GM06990 (cell line): ENCODE results near the gene LAMA5.

Experiments used
- DNase-seq: peaks from one replicate; pipeline ENCODE4 v3.0.0-alpha.2; 2011; ENCODE audit not compliant: insufficient read length; ENCODE audit errors: extremely low read depth
- H3K27me3 ChIP-seq: replicated peaks from 2 replicates; pipeline ENCODE4 v1.6.0; 2011; ENCODE audit warnings: low read length; ENCODE audit not compliant: control insufficient read depth, insufficient read depth
- H3K36me3 ChIP-seq: 2 replicates; pipeline ENCODE4 v1.5.1; 2011; ENCODE audit warnings: low read length; ENCODE audit not compliant: control insufficient read depth, insufficient read depth
- H3K4me3 ChIP-seq: replicated peaks from 2 replicates; pipeline ENCODE4 v1.5.1; 2011; ENCODE audit warnings: low read depth, mild to moderate bottlenecking, control low read depth, low read length
- CTCF ChIP-seq: IDR thresholded peaks from 2 replicates; pipeline ENCODE4 v1.5.1; 2011; ENCODE audit warnings: low read length, control low read depth, mild to moderate bottlenecking, inconsistent platforms; ENCODE audit not compliant: insufficient read depth, poor library complexity, severe bottlenecking

The LAMA5 gene

DNA sequence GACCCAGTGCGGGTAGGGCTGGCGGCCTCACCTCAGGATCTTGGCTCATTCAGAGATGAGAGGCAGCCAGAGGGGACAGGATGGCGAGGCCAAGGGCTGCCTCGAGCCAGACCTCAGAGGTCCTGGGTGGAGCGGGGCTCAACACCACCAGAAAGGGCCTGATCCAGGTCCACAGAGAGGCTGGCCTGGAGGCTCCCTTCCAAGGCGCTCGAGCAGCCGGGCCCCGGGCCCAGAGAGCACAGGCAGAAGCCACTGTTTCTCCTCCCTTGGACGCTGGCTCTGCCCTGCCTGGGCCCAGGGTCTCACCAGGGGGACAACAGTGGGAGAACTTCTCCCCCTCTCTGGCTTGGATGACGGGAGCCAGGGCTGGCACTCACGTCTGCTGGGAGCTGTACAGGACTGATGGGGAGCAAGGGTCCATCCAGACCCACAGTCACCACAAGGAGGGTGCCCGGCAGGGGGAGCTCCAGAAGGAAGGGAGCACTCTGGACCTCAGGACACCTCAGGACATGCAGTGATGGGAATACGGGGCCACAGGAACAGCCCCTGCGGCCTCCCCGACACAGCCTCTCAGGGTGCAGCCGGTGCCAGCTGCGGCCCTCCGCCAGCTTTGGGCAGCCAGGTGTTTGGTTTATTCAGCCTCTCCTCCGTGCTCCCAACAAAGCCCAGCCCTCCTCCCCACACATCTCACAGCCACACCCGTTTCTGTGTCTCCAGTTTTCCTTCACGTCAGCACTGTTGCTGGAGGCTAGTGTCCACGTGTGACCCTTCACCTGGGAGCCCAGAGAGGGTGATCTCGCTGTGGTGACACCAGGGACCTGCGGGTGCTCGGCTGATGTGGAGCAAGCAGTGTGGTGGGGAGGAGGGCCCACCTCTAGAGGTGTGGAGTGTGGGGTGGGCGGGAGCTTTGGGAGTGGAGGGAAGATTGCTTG lies 28.5 kb upstream of the LAMA5 start:
- DNase-seq: no peak
- no peak overlapping the region for H3K4me3 ChIP-seq
- H3K36me3 ChIP-seq: peaks cover 13% of the 10 kb centered on the region
- TF ChIP-seq CTCF: no peak
- H3K27me3 ChIP-seq: no peaks in the 10 kb centered on the region

DNA sequence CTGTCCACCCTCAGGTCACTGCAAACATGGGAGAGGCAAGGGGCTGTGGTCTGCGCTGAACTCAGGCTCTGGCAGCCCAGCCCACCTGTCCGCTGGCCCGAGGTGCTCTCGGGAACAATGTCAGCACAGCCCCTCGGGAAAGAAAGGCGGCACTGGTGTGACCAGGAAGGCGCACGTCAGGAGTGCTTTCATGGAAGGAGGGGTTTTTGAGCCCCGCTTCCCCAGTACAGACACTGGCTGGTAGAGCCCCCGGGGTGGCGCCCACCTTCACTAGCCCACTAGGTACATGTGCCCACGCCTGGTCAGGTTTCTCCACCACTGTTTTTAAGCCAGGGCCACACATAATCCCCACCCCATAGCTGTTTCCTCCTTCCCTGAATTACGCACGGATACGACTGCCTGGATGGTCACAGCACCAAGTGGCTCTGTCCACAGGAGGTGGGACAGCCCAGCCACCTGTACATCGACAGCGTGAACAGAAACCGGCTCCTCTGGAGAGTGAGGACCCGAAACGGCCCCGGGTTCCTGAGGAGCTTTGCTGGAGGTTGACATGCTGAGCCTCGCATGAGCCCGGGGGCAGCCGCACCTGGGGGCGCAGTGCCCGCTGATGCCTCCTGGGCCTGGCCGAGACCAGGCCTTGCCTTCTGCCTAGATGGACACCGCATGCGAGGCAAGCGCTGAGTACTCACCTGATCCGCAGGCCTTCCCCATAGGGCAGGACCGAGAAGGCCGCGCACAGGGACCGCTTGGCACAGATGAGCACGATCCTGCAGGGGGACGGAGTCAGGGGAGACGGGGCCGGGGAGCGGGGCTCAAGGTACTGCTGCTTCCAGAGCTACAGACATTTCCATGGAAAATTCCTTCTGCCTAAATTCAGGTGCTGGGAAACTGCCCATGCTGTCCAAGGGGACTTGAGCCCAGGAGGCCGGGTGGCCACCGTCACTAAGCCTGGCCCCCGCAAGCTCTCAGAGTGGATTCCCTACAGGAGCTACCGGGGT lies 27.4 kb upstream of the LAMA5 start:
- Histone ChIP-seq H3K27me3 (no peaks in the 10 kb centered on the region), H3K4me3 (no peak overlapping the region), H3K36me3 (peaks cover 14% of the 10 kb centered on the region)
- no peak for DNase-seq
- TF ChIP-seq CTCF: no peak

GRCh38 chr20:62393830-62394229 lies 26.7 kb upstream of the LAMA5 start:
- TF ChIP-seq CTCF: no peak
- H3K27me3 ChIP-seq: no peaks in the 10 kb centered on the region
- H3K4me3 ChIP-seq: no peak overlapping the region
- peaks cover 20% of the 10 kb centered on the region for H3K36me3 ChIP-seq
- no peak for DNase-seq

DNA sequence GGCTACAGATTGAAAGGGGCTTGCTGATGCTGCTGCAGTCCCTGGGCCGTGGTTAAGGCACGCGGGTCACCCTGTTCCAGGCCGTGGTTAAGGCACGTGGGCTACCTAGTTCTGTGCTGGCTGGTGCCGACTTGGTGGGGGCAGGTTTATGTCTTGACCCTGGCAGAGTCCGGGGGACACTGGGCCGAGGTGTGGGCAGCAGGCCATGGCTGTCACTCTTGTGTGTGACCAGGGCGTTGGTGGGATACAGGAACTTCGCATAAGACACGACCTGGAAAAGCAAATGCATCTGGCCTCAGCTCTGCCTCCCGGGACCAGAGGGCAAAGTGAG lies 26.2 kb upstream of the LAMA5 start:
- no peak overlapping the region for H3K4me3 ChIP-seq
- no peaks in the 10 kb centered on the region for H3K27me3 ChIP-seq
- no peak for TF ChIP-seq CTCF
- H3K36me3 ChIP-seq: peaks cover 24% of the 10 kb centered on the region
- no peak for DNase-seq

DNA sequence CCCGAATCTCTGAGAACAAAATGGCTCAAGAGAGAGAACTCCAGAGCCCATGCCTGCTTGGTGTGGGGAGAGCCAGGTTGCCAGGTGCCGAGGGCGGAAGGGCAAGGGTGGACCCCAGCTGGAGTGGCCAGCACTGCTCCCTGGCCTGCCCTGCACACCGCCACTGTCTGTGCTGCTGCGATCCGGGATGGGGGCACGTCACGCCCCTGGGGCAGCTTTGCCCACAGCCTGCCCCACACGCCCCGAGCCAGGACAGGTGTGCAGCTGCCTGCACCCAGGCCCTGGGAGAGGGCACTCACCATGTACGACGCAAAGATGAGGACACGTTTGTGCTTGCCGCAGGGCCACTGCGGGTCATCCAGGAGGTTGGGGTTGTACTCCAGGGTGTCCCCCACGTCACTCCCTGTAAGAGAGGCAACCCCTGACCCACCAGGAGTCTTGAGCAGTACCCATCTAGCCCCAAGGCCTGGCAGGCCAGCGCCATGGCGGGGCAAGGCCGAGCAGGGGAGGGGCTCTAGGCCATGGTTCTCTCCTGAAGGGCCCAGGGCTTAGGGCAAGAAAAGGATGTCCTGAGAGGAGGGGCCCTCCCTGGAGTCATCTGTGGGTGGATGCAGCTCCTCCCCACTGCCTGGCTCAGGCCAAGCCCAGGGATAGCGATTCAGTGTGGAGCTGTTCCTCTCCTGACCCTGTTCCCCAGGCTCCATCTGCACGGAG lies 25.7 kb upstream of the LAMA5 start:
- TF ChIP-seq CTCF: no peak
- H3K27me3 ChIP-seq: no peaks in the 10 kb centered on the region
- DNase-seq: no peak

More for the DNA sequence above, 25.7 kb upstream of the LAMA5 start:
- H3K36me3 ChIP-seq: peaks cover 29% of the 10 kb centered on the region
- H3K4me3 ChIP-seq: no peak overlapping the region
